HepG2 (cell line): ENCODE data around the gene RBM6. TPM values are rescaled to one million over a fixed set of nuclear protein-coding genes. Genes with fewer than 3 reads are reported as not detected.

Experiments used
- ARID5B ChIP-seq: IDR thresholded peaks from 2 replicates; pipeline ENCODE4 v1.4.0; 2020; ENCODE audit warnings: mild to moderate bottlenecking, missing genetic modification reagents
- BCL6 ChIP-seq: IDR thresholded peaks from 2 replicates; pipeline ENCODE4 v1.6.1; 2016; ENCODE audit warnings: missing genetic modification reagents, missing compliant biosample characterization
- FOXP4 ChIP-seq: sonication (generic); formaldehyde crosslinking; IDR thresholded peaks from 2 replicates; pipeline ENCODE4 v1.4.0; 2020; ENCODE audit warnings: missing genetic modification reagents
- MIXL1 ChIP-seq: IDR thresholded peaks from 2 replicates; pipeline ENCODE4 v1.6.1; 2016
- RBAK ChIP-seq: sonication (generic); formaldehyde crosslinking; IDR thresholded peaks from 2 replicates; pipeline ENCODE4 v1.5.1; 2020; ENCODE audit warnings: mild to moderate bottlenecking, missing genetic modification reagents
- REL ChIP-seq: sonication (generic); formaldehyde crosslinking; conservative IDR thresholded peaks from 2 replicates; pipeline ENCODE4 v1.8.0; 2022; ENCODE audit warnings: mild to moderate bottlenecking, missing genetic modification reagents, moderate library complexity
- RFX3 ChIP-seq: IDR thresholded peaks from 2 replicates; pipeline ENCODE4 v1.6.1; 2016; ENCODE audit warnings: missing biosample characterization, missing genetic modification reagents
- SAFB2 ChIP-seq: sonication (generic); formaldehyde crosslinking; IDR thresholded peaks from 2 replicates; pipeline ENCODE4 v1.5.1; 2020; ENCODE audit warnings: missing genetic modification reagents, low read depth, mild to moderate bottlenecking, borderline replicate concordance
- SMARCC2 ChIP-seq: fragments of 450-650 bp; IDR thresholded peaks from 2 replicates; pipeline ENCODE4 v1.6.1; 2017; ENCODE audit warnings: antibody characterized with exemption, mild to moderate bottlenecking
- SOX6 ChIP-seq, 2 experiments: fragments of 450-650 bp in 1 of 2; sonication (generic) in 1 of 2; formaldehyde crosslinking in 1 of 2; IDR thresholded peaks; 2 replicates each; pipeline versions ENCODE4 v1.4.0 to v1.6.1; 2017 to 2020; ENCODE audit warnings: antibody characterized with exemption in 1 of 2, mild to moderate bottlenecking in 1 of 2, missing genetic modification reagents in 1 of 2
- TBL1XR1 ChIP-seq: fragments of 150-350 bp; IDR thresholded peaks from 2 replicates; pipeline ENCODE4 v1.6.1; 2014; ENCODE audit warnings: borderline replicate concordance, low read length; ENCODE audit not compliant: partially characterized antibody
- U2AF1 ChIP-seq: fragments of 200-400 bp; formaldehyde crosslinking; optimal IDR thresholded peaks from 2 replicates; pipeline ENCODE3; 2017; ENCODE audit warnings: mild to moderate bottlenecking, low read depth, low read length
- ZBTB14 ChIP-seq: sonication (generic); formaldehyde crosslinking; IDR thresholded peaks from 2 replicates; pipeline ENCODE4 v1.4.0; 2020; ENCODE audit warnings: missing genetic modification reagents
- ZBTB38 ChIP-seq: sonication (generic); formaldehyde crosslinking; IDR thresholded peaks from 2 replicates; pipeline ENCODE4 v1.5.1; 2020; ENCODE audit warnings: mild to moderate bottlenecking, missing genetic modification reagents
- ZHX1 ChIP-seq: sonication (generic); formaldehyde crosslinking; IDR thresholded peaks from 2 replicates; pipeline ENCODE4 v1.8.1; 2022; ENCODE audit warnings: low read depth, mild to moderate bottlenecking, missing genetic modification reagents
- ZNF143 ChIP-seq: sonication (generic); formaldehyde crosslinking; IDR thresholded peaks from 2 replicates; pipeline ENCODE4 v1.4.0; 2020; ENCODE audit warnings: missing genetic modification reagents
- ZNF263 ChIP-seq: sonication (generic); formaldehyde crosslinking; IDR thresholded peaks from 2 replicates; pipeline ENCODE4 v1.4.0; 2020; ENCODE audit warnings: missing genetic modification reagents
- ZNF543 ChIP-seq: sonication (generic); formaldehyde crosslinking; IDR thresholded peaks from 2 replicates; pipeline ENCODE4 v1.4.0; 2020; ENCODE audit warnings: mild to moderate bottlenecking, missing genetic modification reagents
- ZNF761 ChIP-seq: sonication (generic); formaldehyde crosslinking; conservative IDR thresholded peaks from 2 replicates; pipeline ENCODE4 v1.4.0; 2020; ENCODE audit warnings: mild to moderate bottlenecking, missing genetic modification reagents
- polyA plus RNA-seq, 8 experiments: library from polyadenylated mRNA; depleted of rRNA in 3 of 8; stranded (reverse) in 7 of 8; unstranded in 1 of 8; fragments of >200 nt; fragmentation: Illumina TruSeq in 4 of 8; extraction: Trizol in 4 of 8; gene quantifications; 2 replicates each; pipeline versions ENCODE4 v1.2.1 to v1.2.3, GENCODE V29; 2011 to 2016; ENCODE audit warnings: low read depth in 4 of 8, missing spikeins in 1 of 8, mixed read lengths in 1 of 8; ENCODE audit not compliant: insufficient read depth in 1 of 8
- total RNA-seq, 5 experiments: library from RNA; depleted of rRNA; stranded (reverse); fragments of >200 nt; fragmentation: Illumina TruSeq; extraction: Trizol; gene quantifications; 2 replicates each; pipeline ENCODE4 v1.2.3, GENCODE V29; 2016; ENCODE audit warnings: low read depth in 1 of 5

The RBM6 gene
- total and polyA plus RNA-seq, 2 of the 13 experiments (the other 11 are each of a cell fraction or from before 2014, with no cell fraction given) = 72.7 to 86.1 TPM

GRCh38 chr3:49939858-49940666 is at the start of gene RBM6 (continued):
- TF ChIP-seq U2AF1 = no peak
- TF ChIP-seq ZBTB14 = 0 out of 2 replicates have a peak, but pooled peaks have one; percentile 37
- TF ChIP-seq ZNF263 (CRISPR knock-in tag) = peak; percentile 65; the same call in 1 of the 2 replicates
- TF ChIP-seq REL (CRISPR knock-in tag) = 0 out of 2 replicates have a peak, but pooled peaks have one; percentile 75
- no peak for TF ChIP-seq RBAK (CRISPR knock-in tag)
- TF ChIP-seq RFX3 (CRISPR knock-in tag) = peak; percentile 35; the same call in 1 of the 2 replicates
- TF ChIP-seq FOXP4 (CRISPR knock-in tag) = no peak
- TF ChIP-seq BCL6 (CRISPR knock-in tag) = peak; percentile 55; the same call in 1 of the 2 replicates
- peak; percentile 75; the same call in 1 of the 2 replicates for TF ChIP-seq SAFB2
- peak; percentile 98 for TF ChIP-seq ZNF143 (CRISPR knock-in tag)
- no peak for TF ChIP-seq TBL1XR1
- no peak for TF ChIP-seq SOX6 (IDR thresholded peaks at IDR 0.05)
- peak; percentile 80 for TF ChIP-seq SOX6 (CRISPR knock-in tag; IDR thresholded peaks at IDR 0.05)
- peak; percentile 85 for TF ChIP-seq ZBTB38 (CRISPR knock-in tag)
- TF ChIP-seq ZNF543 = no peak
- TF ChIP-seq ARID5B (CRISPR knock-in tag) = no peak
- 0 out of 2 replicates have a peak, but pooled peaks have one; percentile 22 for TF ChIP-seq MIXL1
- TF ChIP-seq ZNF761 (CRISPR knock-in tag) = no peak
- TF ChIP-seq SMARCC2 = no peak
- 0 out of 2 replicates have a peak, but pooled peaks have one; percentile 52 for TF ChIP-seq ZHX1 (CRISPR knock-in tag)
